Inflammatory macrophage treated with lipopolysaccharide for 4 hours (primary cell): ENCODE results near the gene PWWP2B.
A peak's percentile ranks its signal among the peaks of the same experiment; 100 is the strongest.
"Not testable (repeated sequence)": the region's sequence is repeated elsewhere in the genome, so short reads cannot be mapped to it uniquely, and the experiment has no call there.

ENCODE experiments used
- DNase-seq: peaks from one replicate; pipeline ENCODE4 v3.0.0-alpha.2; 2020

PWWP2B gene

DNA sequence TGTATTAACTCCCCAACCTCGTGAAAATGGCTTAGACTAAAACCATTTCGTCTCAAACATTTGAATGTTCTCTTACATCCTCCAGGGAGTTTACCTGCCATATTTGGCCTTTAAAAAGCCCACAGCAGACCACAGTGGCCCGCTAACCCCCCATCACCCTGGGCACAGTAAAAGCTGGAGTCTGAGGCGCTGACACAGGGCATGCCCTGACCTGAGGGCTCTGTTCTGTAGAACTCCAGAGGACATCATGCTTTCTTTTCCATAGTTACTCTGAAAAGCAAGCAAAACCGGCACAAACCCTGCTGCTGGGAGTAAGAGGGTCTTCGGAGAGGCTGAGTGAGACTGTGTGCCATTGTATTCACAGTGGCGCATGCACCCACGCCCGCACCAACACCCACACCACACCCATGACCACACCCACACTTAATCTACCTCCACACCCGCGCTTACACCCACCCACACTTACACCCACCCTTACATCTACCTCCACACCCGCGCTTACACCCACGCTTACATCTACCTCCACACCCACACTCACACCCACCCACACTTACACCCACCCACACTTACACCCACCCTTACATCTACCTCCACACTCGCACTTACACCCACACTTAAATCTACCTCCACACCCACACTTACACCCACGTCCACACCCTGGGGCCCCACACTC is 32.9 kb upstream of the PWWP2B start:
- DNase-seq: peak; percentile 46

DNA sequence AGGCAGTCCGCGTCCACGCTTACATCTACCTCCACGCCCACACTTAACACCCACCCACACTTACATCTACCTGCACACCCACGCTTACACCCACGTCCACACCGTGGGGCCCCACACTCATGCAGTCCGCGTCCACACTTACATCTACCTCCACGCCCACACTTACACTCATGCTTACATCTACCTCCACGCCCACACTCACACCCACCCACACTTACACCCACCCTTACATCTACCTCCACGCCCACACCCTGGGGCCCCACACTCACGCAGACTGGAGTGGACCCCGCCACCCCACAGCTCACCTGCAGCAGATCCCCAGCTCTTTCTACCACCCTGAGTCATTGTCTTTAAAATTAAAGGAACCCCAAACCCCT is 32.4 kb upstream of the PWWP2B start:
- peak; percentile 30 for DNase-seq

DNA sequence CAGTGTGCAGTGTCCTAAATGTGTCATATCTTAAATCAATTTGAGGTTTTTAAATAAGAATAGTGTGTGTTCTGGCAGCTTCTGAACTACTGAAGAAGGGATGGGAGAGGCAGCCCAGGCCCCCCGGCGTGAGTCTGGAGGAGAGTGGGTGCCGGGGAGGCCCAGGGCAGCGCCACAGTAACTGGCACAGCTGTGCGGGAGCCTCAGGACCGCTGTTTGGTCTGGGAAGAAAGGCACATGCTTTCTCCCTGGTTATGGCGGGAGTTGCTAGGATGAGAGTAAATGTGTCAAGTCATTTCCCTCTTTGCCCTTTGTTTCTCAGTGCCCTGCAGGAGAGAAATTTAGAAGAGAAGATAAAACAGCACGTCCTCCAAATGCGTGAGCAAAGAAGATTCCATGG is 31.9 kb upstream of the PWWP2B start:
- no peak for DNase-seq

DNA sequence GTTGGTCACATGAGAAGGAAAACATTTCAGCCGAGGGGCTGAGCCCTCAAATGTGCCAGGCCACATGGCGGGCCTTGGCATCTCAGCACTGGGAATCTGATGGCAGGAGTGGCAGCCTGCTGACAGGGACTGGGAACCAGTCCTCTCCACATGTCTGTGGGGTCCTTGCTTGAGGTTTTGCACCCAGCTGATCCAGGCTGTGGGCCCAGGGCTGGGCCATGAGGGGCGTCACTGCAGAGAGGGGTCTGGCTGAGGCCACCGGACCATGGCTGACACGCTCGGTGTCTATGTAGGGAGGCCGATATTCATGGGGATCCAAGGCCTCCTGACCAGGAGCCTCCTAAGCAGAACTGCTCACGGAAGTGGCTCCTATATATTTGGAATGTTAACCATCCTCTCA is 31.0 kb upstream of the PWWP2B start:
- DNase-seq: no peak

DNA sequence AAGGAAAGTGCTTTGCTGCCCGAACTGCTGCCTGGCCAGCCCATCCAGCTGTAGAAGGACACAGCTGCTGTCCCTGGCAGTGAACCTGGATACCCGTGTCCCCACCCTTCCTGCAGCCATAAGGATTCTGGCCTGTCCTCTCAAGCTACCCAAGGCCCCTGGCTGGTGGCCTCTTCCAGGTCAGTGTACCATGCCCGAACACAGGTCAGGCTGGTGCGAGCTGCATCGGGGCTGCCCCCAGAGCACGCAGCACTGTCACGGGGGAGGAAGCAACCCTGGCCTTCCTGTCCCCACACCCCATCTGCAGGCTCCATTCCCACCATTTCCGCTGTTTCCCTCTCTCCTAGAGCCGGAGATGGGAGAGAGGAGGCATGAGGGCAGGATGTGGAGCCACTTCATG is 30.5 kb upstream of the PWWP2B start:
- no peak for DNase-seq

DNA sequence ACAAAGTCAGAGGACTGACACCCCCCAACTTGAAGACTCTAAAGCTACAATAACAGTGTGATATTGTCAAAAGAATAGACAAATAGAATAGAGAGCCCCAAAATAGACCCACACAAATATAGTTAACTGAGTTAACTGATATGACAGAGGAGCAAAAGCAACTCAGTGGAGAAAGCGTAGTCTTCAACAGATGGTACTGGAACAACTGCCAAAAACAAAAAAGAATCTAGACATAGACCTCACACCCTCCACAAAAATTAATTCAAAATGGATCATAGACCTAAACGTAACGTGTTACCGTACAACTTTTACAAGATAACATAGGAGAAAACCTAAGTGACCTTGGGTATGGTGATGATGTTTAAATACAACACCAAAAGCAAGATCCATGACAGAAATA is 28.6 kb upstream of the PWWP2B start:
- no peak for DNase-seq

DNA sequence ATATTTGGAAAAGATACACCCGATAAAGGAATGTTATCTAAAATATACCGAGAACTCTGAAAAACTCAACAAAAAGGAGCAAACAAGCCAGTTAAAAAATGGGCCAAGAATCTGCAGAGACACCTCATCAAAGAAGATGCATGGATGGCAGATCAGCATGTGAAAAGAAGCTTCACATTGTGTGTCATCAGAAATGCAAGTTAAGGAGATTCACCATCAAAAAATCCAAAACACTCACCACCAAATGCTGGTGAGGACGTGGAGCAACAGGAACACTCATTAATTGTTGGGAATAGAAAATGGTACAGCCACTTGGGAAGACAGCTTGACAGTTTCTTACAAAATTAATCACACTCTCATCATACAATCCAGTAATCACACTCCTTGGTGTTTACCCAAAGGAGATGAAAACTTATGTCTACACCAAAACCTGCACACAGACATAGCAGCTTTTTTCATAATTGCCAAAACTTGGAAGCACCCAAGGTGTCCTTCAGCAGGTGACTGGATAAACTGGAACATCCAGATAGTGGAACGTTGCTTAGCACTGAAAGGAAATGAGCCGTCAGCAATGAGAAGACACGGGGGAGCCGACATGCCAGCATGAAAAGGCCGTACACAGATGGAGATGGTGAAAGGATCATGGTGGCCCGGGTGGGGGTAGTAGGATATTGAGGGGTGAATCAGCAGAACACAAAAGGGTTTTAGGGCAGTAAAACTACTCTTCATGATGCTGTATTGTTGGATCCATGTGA is 27.9 kb upstream of the PWWP2B start:
- DNase-seq: no peak

DNA sequence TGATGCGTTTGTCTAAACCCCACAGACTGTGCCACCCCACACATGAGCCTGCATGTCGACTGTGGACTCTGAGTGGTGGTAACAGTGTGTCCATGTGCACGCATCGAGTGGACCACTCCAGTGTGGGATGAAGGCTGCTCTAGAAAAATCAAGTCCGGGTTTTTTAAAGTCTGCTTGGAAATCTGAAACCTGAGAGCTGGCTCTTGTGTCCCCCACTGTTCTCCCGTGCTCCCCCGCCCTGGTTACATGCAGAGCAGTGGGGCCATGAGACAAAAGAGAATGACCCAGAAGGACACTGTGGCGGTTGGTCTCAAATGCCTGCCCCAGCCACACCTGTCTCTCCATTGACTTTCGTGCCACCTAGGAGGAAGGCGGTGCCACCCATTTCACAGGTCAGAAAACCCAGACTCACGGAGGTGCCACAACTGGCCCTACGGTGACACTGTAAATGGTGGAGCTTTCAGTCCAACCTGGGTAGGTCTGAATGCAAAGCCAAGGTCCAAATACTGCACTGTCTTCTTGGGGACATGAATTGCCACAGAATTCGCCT is 27.3 kb upstream of the PWWP2B start:
- no peak for DNase-seq

DNA sequence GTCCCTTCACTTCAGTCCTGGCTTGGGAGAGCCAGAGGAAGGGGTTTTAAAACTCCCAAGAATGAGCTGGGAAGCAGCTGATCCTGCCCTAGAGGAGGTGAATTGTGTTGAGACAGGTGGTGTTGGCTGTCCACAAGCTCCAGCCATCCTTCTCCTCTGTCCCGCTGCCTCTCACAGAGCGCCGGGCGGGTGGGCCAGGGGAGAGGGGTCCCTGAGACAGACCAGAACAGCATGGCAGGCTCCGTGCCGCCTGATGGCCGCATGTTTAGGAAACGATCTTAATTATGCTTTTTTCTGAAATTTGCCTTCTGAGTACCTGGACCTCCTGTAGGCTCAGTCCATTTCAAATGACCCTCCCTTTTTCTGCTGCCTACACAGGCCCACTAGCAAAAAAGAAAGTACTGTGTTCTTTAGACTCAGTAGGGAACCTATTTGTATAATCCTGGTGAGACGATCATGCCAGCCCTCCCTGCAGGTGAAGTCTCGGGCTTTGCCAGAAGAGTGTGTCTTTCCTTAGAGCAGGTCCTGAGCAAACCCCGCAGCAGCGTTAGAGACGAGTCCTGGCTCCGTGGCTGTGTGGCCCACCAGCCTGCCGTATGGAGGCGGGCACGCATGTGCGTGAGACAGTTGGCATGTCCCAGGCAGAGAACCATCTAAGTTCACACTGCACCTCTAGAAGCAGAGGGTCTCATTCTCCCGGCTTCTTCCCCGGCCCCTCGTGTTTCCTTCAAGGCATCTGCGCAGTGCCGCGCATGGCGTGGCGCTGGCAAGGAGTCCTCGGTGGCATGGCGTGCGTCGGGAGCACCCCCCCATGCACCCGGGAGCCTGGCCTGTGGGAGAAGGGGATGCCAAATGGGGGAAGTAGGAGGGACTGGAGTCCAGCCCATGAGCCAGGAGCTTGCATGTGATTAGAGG is 26.3 kb upstream of the PWWP2B start:
- no peak for DNase-seq

DNA sequence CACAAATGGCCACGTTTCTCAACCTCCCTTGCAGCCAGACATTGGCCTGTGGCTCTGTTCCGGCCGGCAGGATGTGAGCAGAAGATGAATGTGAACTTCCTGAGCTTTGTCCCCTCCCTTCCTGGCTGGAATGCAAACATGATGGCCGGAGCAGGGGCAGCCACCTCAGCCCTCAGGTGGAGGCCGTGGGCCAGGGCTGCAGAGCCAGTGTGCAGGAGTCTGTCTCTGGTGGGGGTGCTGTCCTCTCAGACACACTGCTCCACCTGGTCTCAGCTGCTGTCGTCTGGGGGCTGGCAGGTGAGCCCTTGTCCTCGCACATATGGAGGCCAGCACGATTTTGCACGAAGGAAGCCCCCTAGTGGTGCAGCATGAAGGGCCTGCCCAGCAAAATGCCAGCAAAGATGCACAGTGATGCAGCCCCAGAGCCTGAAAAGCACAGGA is 25.3 kb upstream of the PWWP2B start:
- no peak for DNase-seq

DNA sequence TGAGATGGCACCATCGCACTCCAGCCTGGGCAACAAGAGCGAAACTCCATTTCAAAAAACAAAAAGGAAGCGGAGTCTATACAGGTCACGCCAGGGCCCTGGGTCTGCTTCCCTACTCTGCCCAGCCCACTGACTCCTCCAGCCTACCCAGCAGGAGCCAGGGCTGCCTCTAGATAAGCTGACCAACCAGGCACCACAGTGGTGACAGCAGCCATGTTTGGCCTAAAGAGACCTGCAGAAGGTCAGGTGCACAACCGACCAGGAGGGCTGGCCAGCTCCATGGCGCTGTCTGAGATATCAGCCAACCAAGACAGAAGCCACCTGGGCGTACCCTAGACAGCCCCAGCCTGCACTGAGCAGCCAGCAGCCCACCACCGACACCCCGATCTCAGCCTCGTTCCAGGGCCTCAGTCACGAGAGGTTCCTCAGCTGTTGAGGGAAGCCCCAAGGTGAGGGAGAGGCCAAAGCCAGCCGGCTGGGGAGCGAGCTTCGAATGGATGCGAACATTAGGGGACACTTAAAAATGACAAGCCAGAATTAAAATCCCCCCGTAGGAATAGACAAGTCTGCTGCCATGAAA is 24.4 kb upstream of the PWWP2B start:
- no peak for DNase-seq

DNA sequence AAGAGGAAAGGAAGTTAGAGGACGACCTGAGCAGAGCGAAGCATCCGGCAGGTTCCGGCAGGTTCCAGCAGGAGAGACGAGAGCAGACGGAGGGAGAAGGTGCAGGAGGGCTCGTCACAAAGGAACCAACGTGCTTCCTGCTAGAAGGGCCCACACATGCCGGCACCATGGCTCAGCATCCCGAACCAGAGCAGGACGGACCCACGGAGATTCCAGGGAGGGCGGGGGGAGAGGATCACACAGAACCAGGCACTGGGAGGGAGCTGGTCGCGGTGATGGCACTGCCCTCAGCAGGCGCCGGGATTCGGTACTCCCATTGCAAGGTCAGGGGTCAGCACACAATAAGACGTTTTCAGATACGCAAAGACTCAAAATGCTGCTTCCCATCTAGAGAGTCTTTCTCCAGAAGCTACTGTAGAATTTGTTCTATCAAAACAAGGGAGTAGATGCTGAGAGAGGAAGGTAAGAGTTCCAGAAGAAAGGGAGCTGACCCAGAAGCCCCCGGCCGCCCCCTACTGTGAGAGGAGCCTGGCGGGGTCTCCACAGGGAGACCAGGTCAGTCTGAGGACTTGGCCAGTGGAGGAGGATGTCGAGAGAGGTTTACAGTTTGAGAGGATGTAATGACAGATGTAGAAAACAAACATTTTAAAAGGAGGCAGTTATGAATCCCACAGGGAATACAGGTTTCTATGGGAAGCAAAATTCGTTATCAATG is 23.6 kb upstream of the PWWP2B start:
- no peak for DNase-seq

DNA sequence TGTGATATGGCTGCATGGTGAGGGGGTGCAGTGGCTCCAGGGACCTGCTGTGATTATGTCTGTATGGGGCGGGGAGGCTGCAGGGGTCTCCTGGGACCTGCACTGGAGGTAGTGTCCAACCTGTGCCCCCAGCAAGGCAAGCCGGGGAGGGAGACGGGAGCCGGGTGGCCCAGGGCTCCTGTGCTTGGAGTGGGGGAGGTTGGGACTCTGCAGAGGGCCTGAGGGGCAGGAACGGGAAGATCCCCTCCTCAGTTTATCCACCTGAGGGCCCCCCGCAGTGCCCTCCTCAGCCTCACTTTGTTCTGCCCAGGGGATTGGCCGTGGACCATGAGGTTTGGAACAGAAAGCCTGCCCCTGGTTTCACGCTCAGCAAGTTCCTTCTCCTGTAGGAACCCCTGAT is 22.8 kb upstream of the PWWP2B start:
- no peak for DNase-seq

DNA sequence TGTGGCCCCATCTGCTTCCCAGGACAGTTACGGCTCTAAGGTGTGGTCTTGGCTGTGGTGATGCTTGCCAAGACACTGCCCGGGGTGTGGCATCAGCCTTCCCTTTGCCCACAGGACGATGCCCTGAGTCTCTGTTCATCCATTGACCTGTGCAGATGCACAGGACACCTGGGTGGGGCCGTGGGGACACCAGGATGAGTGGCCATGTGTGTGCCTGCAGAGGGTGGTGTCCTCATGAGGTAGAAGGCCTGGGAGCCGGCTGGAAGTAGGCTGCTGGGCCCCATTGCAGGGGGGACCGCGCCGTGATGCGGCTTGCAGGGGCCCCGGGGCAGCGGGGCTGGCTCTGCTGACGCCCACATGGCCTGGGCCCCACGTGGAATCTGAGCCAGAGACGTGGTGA is 22.4 kb upstream of the PWWP2B start:
- no peak for DNase-seq

DNA sequence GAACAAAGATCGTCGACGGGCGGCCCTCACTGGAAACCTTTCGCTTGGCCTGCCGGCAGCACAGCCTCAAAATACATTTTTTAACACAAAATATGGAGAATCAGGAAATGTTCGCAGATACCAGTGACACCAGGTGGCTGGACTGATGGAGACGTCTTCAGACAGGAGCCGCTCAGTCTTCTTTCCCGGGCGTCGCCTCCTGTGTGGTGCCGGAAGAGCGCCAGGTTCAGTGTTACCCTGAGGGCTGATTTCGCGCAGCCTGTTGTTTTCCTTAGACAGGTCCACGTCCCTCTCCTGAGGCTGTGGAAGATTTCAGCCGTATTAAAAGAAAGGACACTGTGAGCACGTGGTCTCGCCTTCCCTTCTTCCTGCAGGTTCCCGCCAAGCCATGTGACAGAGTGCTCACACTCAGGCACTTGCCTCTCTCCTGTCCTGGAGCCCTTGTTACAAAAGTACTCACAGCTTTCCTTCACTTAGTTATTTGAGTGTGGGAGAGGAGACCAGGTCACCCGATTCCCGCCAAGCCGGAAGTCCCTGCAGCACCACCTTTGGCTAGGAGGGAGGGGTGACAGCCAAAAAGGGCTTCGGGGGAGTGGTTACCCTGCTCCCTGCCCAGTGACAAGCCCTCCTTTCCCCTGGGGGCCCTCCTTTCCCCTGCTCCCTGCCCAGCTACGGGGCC is 21.7 kb upstream of the PWWP2B start:
- no peak for DNase-seq

DNA sequence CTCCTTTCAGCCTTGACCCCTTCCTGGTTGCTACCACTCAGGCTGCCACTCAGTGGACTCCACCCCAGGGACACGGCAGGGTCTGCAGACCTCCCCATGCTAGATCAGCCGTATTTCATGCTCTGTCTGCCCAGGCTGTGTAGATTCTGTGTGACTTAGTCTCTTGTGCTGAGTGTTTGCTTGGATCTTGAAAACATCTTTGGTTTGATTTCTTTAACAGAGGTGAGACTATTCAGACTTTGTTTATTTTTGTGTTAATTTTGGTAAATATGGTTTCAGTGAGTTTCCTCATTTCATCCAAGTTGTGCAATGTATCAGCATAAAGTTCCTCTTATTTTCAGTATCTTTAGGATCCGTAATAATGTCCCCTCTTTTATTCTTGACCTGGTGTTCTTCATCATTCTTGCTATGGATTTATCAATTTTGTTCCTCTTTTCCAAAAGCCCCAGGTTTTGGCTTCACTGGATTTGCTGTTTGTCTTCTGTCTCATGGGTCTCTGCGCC is 21.2 kb upstream of the PWWP2B start:
- DNase-seq: peak; percentile 45

DNA sequence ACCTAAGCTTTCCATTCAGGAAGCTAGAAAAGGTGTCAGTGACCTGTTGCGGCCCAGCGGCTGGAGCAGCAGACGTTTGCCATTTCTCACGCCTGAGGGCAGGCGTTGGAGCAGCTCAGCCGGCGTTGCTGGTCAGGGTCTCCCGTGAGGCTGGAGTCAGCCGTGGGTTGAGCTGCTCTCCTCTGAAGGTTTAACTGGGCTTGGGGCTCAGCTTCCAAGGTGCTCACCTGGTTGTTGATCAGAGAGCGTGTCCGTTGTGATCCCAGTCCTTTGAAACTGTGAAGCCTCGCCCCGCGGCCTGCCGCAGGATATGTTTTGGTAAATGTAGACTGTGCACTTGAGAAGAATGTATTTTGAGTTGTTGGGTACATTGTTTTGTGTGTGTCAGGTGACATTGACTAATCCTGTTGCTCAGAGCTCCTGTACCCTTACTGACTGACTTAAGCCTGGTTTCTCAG is 20.6 kb upstream of the PWWP2B start:
- DNase-seq: no peak

DNA sequence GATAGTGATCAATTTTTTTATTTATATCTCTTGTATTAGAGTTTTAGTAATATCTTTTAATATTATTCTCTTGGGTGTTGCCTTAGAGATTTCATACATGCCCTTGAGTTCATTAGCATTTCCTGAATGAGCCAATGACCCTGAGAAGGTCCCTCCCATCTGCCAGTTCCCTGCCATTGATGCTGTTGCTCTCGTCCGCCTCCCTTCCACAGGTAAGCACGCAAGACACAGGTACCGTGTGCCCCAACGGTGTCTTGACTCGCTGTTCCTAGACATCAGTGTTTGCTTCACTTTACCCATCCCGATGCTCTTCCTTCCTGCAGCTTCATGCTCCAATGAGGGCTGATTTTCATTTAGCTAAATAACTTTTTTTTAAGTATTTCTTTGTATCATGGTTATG is 19.7 kb upstream of the PWWP2B start:
- no peak for DNase-seq

DNA sequence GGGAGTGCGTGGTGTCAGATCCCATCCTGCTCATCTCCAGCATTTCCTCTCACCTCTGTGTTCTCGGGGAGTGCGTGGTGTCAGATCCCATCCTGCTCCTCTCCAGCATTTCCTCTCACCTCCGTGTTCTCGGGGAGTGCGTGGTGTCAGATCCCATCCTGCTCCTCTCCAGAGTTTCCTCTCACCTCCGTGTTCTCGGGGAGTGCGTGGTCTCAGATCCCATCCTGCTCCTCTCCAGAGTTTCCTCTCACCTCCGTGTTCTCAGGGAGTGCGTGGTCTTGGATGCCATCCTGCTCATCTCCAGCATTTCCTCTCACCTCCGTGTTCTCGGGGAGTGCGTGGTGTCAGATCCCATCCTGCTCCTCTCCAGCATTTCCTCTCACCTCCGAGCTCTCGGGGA is 18.0 kb upstream of the PWWP2B start:
- not testable (repeated sequence) for DNase-seq

DNA sequence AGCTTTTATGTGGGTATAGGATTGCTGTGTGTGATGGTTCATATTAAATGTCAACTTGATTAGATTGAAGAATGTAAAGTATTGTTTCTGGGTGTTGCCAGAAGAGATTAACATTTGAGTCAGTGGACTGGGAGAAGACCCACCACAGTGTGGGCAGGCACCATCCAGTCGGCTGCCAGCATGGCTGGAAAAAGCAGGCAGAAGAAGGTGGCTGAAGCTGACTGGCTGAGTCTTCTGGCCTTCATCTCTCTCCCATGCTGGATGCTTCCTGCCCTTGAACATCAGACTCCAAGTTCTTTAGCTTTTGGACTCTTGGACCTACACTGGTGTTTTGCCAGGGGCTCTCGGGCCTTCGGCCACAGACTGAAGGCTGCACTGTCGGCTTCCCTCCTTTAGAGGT is 16.0 kb upstream of the PWWP2B start:
- not testable (repeated sequence) for DNase-seq

DNA sequence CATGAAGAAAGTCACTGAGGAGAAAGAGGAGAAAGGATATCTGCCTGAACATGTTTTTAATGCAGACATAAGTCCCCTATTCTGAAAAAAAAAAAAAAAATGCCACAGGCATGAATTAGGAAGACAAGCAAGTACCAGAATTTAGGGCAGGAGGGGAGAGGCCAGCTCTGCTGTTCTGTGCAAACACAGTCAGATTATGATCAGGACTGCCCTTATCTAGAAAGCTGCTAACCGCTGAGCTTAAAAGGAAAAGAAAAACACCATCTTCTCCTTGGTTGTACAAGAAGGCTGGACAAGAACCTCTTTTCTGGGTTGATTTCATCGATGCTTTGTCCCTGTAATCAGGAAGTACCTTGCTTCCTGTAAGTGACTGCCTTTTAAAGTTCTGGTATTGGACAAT is 15.3 kb upstream of the PWWP2B start:
- peak; percentile 16 for DNase-seq
